ENCODE measurements around the gene TMA16.
"Not testable (repeated sequence)": the region's sequence is repeated elsewhere in the genome, so short reads cannot be mapped to it uniquely, and the experiment has no call there.

TMA16 gene

GRCh38 chr4:163523791-163524365 lies 29.4 kb downstream of the TMA16 start:
- no peak for DNase-seq

- DNase-seq = no peak
These were observed 31.5 kb downstream of the TMA16 start for GRCh38 chr4:163525982-163526381.

- no peak for DNase-seq
These were observed 32.7 kb downstream of the TMA16 start for GRCh38 chr4:163527172-163527571.

- no peak for DNase-seq
These were observed 34.2 kb downstream of the TMA16 start for GRCh38 chr4:163528653-163529052.

DNA sequence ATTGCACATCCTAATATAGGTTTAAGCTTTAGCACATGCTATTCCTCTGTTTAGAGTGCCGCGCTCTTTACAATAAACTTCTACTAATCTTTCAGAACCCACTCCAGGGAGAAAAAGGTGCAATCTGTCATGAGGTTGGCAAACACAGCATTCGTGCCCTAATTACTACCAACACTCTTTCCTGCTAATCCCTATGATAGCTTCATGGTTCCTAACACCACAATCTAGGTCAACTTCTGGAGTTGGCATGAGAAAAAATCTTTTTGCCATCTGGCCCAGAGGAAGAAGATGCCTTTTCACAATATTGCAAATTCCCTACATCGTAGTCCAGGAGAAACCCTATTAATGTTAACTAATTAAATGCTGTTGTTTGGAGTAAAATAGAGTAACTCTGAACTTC lies 39.6 kb downstream of the TMA16 start:
- DNase-seq = no peak

- no peak for DNase-seq
These were observed 41.2 kb downstream of the TMA16 start for GRCh38 chr4:163535657-163536056.

DNA sequence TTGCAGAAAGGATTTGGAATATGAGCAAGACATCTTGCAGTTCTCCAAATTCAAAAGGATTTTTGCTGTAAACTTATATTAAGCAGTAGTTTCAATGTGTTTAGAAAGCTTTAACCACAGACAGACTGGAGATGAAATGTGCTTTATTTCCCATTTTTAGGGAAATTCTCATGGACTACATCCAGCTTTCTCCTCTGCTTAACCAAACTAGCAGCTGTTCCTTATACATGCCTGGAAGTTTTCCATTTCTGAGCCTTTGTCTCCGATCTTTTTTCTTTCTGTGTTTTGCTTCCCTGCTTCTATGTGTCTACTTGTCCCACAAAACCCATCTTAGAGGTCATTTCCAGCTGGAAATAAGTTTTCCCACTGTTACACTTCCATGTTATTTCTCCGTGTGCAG lies 41.6 kb downstream of the TMA16 start:
- no peak for DNase-seq

DNA sequence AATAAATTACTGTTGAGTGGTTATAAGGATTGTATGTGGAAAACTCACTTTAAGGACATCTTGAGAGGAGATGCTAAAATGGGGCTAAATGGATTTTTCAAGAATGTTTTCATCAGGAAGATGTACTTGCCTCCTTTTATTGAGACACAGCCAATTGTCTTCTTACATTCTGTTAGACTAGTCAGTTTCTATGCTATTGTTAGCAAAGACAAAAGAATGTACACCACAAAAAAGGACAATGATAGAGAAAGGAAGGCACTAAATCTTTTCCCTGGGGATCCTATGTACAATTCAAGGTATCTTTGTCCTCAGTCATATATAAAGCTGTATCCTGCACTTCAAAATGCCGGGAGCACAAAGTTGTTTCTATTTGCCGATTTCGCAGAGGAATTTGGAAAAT lies 42.6 kb downstream of the TMA16 start:
- DNase-seq = no peak

DNA sequence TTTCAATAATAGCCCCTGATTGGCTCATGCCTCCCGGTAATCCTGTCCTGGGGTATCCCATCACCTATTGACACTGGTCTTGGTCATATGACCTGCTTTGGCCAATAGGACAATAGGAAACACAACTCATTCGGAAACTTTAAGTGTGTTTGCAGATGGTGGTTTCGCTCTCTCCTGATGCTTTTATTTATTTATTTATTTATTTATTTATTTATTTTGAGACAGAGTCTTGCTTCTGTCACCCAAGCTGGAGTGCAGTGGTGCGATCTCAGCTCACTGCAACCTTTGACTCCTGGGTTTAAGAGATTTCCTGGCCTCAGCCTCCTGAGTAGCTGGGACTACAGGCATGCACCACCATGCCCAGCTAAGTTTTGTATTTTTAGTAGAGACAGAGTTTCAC lies 44.3 kb downstream of the TMA16 start:
- DNase-seq = not testable (repeated sequence)

GRCh38 chr4:163540448-163540847 lies 46.0 kb downstream of the TMA16 start:
- DNase-seq = no peak

- no peak for DNase-seq
These were observed 46.5 kb downstream of the TMA16 start for GRCh38 chr4:163540977-163541376.

DNA sequence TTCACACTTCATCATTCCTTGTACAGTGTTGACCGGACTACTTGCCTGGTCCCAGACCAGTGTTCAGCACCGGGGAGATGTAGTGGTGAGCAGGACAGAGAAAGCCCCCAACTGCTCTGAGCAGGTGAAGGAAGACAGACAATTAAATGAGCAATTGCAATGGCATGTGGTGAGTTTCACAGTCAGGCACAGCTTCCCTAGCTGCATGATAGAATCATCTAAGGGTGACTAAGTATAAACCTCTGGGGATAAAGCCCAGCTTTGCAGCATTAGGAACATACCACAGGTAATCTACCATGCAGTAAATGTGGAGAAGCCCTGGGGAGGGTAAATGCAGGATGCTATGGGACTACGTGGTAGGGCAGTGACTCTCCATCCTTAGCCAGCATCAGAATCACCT lies 47.8 kb downstream of the TMA16 start:
- DNase-seq = no peak

DNA sequence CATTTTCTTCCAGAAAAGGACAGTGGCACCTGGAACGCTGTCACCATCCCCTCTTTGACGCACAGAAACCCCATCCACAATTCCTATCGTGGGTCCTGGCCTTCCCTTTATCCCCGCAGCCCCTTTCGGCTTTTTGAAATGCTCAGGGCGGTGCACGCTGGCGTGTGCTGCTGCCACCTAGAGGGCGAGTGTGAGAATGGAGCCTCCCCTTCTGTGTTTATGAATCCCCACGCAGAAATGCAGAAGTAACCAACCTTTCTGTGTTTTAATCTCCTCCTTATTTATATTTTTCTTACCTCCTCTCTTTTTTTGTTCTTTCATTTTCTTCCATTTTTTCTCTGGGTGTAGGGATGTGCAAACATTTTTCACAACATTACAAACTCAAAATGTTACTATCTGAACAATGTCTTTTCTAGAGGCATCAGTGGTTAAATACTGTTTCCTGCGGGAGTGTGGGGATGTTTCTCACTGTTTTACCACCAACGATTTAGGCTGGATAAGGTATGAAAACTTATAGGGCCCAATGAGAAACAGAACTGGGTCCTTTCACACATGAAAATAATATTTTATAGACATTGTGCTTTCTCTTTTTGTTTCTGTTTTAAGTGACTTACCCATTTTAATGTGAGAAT lies 50.0 kb downstream of the TMA16 start:
- peak; percentile 53 to 54 for DNase-seq

DNA sequence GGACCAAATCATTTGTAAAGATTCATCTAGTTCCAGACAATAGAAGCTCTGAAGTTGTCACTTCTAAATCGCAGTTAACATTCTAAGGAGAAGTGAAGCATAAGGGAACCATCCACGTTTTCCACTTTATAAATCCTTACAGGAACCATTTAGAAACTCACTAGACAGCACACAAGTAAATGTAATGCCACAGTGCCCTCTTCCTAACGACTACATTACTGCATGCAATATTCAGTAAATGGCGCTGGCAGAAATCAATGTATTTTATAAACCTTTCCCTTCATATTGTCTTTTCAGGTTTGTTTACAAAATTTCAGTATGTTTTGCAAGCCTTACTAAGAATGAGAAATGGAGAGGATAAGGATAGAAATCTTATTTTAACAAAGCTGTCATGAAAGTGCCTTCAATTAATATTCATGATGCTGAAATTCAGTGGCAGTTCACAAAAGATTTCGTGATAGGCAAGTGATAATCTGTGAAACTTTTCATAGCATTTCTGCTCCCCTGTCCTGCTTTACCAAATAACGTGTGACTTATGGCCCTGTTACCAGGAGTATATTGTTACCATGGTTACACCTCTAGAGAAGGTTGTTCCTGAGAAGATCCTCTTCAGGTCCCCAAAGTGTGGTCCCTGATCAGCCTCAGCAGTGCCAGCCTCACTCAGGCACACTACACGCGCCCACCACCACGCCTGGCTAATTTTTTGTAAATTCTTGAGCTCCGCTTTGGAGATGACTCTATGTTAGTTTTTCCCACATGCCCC lies 54.2 kb downstream of the TMA16 start:
- peak in 1 of 2 donors; percentile 9 for DNase-seq

DNA sequence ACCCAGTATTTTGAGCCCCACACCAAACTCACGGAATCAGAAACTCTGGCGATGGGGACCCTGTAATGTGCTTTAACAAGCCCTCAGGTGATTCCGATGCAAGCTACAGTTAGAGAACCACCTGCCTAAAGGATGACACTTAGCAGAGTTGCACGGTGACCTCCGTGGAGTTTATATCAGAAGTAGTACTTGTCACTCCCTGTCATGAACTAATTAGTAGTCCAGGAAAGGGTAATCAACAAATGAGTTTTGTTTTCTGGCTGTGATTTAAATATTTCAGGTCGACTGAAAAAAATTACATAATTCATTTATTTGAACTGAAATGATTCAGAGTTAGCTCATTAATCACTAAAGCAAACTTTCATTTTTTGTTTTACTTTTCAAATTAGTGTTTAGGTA lies 56.4 kb downstream of the TMA16 start:
- no peak for DNase-seq

DNA sequence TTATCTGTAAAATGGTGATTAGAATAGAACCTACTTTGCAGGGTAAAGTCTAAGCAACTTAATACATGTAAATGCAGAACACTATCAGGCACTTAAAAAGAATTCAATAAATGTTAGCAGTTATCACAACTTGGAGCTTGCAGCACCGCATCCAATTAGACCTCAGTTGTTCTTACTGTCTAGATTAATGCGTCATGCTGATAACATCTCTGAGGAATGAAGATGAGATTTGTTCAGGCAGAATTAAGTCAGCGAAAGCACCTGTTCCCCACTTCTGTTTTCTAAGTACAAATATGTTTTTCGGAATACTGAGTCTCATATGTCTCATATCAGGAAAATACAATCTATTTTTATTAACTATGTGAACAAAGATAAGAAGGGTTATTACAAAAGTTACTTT lies 58.7 kb downstream of the TMA16 start:
- no peak for DNase-seq

DNA sequence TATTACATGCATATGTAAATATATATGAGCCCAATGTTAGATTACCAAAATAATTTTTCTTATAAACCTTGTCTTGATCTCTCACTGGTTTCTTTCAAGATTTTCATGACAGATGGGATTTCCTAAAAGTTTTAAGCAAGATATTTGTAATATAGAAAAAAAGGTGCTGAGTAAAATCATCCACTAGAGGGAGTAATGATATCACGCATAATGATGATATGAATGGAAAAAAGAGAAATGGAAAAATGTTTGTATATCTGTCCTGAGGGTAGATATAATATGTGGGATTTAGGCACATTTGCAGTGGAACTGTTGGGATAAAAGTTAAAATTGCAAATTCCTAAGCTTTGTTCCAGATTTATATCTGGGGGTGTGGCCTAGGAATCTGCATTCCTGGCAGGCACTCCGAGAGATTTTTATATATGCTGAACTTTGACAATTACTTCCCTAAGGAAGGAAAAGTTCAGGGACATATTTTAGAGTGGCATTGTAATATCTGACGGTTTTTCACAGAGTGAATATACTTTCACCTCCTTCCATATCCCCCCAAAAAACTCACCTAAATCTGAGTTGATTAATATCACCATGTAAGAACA lies 60.5 kb downstream of the TMA16 start:
- no peak for DNase-seq

DNA sequence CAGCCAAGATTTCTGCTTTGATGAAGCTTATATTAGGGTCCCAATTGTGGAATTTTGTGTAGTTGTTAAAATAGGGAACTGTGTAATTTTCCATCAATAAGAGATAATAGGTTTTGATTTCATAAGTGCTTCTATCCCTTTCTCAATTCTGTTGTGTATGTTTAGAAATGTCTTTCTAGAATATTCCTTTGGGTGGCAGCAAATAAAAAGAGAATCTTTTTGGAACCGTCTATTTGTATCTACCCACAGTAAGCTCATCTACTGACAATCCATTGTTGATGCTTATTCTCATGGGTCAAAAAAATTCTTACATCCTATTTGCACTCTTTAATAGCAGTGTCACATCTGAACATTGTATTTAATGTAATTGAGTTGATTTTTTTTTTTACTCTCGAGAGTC lies 61.7 kb downstream of the TMA16 start:
- no peak for DNase-seq

DNA sequence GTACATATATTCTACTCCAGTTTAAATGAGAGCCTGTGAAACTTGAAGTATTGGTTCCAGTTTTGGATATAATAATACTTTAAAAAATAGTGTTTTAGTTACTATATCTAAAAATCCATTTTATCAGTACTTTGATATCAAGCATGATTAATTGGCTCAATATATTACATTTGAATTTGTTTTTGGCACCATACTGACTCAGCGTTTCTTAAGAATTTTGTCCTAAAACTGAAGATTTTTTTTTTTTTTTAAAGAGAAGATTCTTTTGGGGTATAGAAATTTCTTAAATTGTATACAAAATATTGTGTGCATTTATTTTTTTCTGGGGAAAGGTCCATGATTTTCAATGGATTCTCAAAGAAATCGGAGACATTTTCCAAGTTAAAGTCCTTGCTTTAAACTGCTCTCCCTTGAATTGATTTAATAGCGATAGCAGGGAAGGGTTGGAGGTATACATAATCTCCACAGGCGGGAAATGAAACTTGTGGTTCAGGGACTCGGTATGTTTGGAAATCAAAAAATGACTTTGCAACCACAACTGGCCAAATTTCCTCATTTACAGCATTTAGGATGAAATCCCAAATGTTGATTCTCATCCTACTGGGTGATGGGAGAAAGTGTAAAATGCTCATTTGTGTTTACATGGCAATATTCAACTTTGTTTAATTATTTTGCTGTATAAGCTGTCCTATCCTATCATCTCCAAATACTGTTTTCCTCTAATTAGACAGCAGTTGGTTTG lies 62.3 kb downstream of the TMA16 start:
- DNase-seq = no peak

- DNase-seq = no peak
These were observed 64.1 kb downstream of the TMA16 start for GRCh38 chr4:163558539-163559044.

GRCh38 chr4:163562496-163562895 lies 68.0 kb downstream of the TMA16 start:
- no peak for DNase-seq

DNA sequence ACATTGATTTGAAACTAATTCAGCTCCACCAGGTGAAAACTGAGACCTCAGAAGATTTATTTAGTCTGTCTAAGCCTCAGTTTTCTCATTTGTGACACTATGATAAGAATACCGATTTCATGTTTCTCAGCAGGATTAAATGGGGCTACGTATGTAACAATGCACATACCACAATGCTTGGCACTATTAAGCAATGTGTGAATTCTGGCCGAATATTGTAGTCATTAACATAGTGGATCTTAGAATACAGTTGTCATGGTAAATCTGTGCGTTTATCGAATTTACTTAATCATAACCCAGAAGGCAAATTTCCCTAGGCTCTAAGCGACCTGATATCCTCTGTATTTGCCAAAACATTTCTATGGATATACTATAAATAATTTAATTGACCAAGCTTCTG lies 69.1 kb downstream of the TMA16 start:
- DNase-seq = no peak

GRCh38 chr4:163564221-163564720 lies 69.8 kb downstream of the TMA16 start:
- no peak for DNase-seq
